Right renal cortex interstitium (tissue), 3 donors: ENCODE measurements around the gene TSPAN32. TPM values are rescaled to one million over a fixed set of nuclear protein-coding genes. Genes with fewer than 3 reads are reported as not detected.
"Not testable (repeated sequence)": the region's sequence is repeated elsewhere in the genome, so short reads cannot be mapped to it uniquely, and the experiment has no call there.

ENCODE experiments used
- DNase-seq, 3 donors: peaks; one replicate each; pipeline ENCODE4 v3.0.0-alpha.2; 2013; ENCODE audit warnings: low read depth in 3 of 3, low spot score in 2 of 3
- polyA plus RNA-seq, 3 donors: library from polyadenylated mRNA; unstranded; fragments of 120-200 nt; gene quantifications; one replicate each; pipeline ENCODE4 v1.2.1, GENCODE V29; 2013; ENCODE audit not compliant: insufficient read length in 3 of 3

Gene TSPAN32
- polyA plus RNA-seq, 3 donors: 1.9 to 2.3 (median 2.2) TPM

DNA sequence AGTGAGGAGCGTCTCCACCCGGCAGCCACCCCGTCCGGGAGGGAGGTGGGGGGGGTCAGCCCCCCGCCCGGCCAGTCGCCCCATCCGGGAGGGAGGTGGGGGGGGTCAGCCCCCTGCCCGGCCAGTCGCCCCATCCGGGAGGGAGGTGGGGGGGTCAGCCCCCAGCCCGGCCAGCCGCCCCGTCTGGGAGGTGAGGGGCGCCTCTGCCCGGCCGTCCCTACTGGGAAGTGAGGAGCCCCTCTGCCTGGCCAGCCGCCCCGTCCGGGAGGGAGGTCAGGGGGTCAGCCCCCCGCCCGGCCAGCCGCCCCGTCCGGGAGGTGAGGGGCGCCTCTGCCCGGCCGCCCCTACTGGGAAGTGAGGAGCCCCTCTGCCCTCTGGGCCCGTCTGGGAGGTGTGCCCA is 30.8 kb downstream of the TSPAN32 start:
- DNase-seq: not testable (repeated sequence)

DNA sequence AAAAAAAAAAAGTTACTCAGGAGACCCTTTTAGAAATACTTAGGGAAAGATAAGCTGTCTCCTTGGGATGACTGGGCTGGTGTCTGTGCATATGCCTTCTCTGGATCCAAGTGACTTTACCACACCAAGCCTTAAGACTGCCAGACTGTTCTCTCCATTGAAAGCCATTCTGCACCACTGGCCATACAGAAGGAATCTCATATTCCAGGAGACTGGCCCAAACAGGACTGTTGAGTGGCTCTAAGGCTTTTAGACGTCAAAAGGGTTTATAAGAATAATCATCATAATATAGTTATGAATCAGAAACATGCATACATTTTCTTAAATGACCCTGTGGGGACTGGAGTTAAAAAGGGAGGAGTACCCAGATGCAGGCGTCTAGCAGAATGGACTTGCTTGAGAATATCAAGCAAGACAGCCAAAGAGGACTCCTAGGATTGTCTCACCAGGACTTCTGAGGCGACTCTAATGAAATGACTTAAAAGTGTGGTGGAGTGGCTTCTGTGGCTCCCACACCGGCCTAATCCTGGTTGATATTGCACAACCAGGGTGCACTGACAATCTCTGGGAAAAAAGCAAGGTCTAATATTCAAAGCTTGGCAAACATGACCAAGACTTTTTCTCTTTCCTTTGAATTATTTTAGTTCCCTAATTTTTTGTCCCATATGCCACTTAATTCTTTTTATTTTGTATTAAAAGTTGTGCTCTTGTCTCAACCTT is 31.8 kb downstream of the TSPAN32 start:
- DNase-seq: not testable (repeated sequence)

DNA sequence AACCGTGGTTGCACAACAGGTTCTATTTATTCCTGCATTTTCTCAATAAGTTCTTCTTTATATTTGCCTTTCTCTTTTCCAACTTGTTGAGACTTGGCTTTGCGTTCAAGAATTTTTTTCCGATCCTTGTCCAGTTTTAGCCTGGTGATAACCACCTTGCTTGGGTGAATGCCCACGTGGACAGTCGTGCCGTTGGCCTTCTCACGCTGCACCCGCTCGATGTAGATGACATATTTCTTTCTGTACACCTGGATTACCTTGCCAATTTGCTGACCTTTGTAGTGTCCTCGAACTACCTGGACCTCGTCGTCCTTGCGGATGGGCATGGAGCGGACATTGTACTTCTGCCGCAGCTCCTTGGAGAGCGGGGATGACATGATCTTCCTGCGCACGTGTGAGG is 33.5 kb downstream of the TSPAN32 start:
- DNase-seq: not testable (repeated sequence)

DNA sequence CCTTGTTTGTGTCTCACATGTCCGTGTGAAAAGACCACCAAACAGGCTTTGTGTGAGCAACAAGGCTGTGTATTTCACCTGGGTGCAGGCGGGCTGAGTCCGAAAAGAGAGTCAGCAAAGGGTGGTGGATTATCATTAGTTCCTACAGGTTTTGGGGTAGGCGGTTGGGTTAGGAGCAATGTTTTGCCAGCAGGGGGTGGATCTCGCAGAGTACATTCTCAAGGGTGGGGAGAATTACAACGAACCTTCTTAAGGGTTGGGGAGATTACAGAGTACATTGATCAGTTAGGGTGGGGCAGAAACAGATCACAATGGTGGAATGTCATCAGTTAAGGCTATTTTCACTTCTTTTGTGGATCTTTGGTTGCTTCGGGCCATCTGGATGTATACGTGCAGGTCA is 36.9 kb downstream of the TSPAN32 start:
- not testable (repeated sequence) for DNase-seq

DNA sequence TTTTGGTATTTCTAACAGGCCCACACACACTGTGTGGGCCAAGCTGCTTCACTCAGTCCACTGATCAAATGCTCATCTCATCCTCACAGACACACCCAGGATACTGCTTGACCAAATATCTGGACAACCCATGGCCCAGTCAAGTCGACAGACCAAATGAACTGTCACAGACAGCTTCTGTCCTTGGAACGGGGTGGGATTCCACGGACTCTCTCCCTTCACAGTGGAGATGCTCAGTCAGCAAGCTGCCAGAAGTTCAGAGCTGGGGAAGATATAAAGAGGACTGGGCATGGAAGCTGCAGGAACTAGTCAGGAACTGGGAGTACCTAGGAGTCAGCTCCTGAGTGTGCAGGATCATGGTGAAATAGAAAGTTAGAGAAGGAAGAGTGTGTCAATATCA is 40.7 kb downstream of the TSPAN32 start:
- no peak for DNase-seq

DNA sequence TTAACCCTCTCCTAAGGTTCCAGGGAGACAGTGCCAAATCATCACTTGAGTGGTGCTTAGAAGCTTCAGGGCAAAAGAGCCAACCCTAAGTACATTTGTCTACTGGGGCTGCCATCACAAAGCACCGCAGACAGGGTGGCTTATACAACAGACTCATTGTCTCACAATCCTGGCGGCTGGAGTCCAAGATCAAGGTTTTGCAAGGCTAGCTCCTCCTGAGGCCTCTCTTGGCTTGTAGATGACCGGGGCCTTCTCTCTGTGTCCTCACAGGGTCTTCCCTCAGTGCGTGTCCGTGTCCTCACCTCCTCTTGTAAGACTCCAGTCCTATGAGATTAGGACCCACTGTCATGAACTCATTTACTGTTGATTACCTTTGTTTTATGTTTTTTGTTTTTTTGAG is 41.2 kb downstream of the TSPAN32 start:
- no peak for DNase-seq

DNA sequence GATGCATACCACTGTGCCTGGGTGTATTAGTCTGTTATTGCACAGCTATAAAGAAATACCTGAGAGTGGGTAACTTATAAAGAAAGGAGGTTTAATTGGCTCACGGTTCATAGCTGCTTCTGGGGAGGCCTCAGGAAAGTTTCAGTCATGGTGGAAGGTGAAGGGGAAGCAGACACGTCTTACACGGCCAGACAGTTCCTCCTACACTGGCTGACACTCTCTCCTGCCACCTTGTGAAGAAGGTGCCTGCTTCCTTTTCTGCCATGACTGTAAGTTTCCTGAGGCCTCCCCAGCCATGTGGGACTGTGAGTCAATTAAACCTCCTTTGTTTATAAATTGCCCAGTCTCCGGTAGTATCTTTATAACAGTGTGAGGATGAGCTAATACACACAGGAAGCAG is 41.7 kb downstream of the TSPAN32 start:
- DNase-seq: no peak

DNA sequence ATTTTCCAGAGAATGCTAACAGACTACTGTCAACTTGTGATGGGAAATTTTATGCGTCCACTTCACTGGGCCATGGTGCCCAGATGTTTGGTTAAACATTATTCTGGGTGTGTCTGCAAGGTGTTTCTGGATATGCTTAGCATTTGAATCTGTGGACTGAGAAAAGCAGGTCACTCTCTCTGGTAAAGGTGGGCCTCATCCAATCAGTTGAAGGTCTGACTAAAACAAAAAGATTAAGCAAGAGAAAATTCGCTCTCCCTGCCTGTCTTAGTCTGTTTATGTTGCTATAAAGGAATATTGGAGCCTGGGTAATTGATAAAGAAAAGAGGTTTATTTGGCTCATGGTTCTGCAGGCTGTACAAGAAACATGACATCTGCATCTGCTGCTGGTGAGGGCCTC is 43.2 kb downstream of the TSPAN32 start:
- no peak for DNase-seq

DNA sequence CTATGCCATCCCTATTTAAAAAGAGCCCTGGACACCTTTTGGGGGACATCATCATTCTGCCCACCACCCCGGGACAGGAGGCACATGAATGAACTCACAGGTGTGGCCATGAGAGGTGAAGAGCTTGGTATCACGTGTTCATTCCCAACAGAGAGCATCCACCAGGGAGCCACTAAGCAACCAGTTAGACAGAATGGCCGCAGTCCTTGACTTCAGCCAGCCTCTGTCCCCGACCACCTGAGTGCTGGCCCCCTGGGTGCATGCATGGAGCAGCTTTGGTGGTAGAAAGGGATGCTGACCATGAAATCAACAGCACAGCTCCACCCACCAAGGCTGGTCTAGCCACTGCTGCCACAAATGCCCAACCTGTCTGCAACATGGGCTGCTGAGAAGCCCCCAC is 44.2 kb downstream of the TSPAN32 start:
- no peak for DNase-seq

DNA sequence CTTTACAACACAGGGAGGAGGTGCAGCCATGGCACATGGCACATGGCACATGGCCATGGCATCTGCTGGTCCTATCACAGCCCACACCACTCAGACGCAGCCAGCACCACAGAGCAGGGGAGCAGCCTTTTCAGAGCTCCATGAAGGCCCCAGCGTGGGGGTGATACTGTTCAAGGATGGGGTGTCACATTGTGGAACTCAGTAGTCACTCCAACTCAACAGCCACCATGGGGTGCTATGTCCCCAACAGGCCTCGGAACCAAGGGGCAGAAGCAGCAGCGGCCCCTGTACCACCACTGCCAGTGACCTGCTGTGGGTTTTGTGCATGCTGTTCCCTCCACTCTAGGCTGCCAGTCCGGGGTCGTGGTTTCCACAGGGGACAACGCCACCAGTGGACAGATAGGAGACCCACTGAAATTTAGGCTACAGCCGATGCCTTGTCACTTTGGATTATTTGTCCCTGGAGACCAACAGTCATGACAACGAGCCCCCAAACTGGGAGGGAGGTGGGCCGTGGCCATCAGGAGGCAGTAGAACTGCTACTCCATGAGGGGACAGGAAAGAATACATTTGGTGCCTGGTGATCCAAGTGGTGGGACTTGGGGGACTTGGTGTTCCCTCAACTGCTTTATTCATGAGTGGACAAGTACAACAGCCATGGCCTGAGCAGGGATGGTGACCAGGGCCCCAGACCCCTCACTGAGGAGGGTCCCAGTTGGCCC is 44.9 kb downstream of the TSPAN32 start:
- DNase-seq: no peak

DNA sequence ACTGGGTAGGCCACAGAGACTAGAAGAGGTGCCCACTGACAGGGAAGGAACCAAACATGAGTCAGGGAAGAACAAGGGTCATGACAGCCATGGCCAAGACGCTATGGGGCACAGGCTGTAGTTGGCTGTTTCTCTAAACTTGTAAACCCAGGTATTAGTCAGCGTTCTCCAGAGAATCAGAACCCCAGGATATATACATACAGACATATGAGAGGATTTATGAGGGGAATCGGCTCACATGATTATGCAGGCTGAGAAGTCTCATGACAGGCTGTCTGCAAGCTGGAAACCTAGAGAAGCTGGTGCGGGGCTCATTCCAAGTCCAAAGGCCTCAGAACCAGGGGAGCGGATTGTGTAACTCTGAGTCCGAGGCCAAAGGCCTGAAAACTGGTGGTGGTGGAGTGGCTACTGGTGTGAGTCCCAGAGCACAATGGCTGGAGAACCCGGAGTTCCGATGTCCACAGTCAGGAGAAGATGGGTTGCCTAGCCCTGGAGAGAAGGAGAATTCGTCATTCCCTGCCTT is 45.6 kb downstream of the TSPAN32 start:
- no peak for DNase-seq

DNA sequence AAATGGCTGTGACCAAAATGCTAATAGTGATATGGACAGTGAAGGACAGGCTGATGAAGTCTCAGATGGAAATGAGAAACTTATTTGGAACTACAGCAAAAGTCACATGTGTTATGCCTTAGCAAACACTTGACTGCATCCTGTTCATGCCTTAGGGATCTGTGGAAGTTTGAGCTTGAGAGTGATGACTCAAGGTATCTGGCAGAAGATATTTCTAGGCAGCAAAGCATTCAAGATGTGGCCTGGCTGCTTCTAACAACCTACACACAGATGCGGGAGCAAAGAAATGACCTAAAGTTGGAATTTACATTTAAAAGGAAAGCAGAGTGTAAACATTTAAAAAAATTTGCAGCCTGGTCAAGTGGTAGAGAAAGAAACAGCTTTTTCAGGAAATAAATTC is 47.2 kb downstream of the TSPAN32 start:
- DNase-seq: no peak

DNA sequence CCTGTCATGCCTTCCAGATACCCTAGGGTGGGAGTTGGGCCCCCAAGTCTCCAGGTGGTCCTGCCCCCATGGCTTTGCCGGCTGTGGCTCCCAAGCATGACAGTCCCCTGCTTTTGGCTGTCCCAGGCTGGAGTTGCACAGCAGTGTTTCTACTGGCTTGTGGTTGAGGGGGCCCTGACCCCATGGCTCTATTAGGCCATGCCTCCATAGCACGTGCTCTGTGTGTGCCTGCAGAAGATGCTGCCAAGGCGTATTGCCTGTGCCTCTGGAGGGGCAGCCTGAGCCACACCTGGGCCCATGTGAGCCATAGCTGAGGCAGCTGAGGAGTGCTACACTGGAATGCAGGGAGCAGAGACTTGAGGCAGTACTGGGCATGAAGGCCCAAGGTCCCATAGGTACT is 49.9 kb downstream of the TSPAN32 start:
- DNase-seq: no peak

DNA sequence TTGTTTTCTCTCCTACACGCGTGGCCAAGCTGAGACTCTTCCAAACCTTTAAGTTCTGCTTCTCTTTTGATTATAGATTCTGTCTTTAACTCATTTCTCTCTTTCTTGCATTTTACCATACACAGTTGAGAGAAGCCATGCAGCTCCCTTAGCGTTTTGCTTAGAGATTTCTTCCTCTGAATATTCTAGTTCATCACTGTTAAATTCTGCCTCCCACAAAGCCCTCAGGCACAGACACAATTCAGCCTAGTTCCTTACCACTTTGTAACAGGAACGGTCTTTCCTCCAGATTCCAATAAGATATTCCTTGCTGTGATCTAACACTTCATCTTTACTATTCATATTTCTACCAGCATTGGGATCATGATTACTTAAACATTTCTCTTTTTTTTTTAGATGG is 50.6 kb downstream of the TSPAN32 start:
- DNase-seq: no peak

DNA sequence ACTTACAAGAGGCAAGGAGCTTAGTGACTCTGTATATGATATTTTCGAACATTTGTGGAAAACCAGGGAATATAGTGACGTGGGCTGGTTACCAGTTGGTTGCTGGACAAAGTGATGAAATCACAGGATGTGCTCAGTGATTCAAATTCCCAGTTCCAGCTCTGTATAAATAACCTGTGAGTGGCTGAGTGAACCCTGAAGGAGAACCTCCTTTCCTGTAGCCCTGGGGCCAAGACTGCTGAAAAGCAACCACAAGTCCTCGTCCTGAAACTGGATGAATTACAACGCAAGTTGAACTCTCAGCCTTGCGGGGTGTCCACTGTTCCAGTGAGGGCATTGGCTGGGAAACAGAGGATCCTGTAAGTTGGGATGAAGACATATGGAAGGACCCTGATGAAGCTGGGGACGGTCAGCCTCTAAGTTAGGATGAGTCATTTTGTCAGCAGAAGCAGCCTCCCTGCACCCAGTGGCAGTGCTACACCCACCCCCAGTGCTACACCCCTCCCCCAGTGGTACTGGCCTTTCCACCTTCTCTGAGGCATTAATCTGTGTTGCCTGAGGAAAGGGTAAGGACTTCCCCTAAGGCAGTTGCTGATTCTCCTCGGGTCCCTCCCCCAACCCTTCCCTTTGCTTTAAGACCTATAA is 53.3 kb downstream of the TSPAN32 start:
- DNase-seq: no peak

DNA sequence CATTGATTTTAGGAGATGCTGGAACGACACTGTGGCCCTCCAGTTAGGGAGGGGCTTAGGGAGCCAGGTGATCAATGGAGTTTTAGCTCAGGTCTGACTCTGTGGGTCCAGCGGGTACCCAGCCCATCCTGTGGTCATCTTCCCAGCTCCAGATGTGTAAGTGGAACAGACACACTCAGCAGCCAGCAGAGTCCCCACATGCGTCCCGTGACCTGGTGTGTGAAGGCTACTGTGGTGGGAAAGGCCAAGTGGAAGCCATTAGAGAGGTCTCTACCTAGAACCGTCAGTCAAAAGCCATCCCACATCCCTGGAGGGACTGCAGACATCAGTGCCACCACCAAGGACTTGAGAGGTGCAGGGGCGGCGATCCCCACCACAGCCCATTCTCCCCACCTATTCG is 55.4 kb downstream of the TSPAN32 start:
- no peak for DNase-seq

DNA sequence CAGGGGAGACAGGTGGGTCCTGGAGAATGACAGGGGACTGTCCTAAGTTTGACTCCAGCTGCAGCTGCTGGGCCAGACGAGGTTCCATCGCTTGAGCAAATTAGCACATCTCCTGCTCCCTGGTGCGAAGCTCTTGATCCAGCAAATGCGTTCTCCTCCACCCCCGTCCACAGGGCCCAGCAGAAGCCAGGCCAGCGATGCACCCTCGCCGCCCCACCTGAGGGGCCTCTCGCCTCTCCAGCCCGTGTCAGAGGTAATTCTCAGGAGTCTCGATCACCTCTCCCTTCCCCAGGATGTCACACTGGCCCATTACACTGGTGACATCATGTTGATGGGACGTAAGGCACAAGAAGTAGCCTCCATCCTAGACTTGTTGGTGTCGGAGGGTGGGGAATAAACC is 55.8 kb downstream of the TSPAN32 start:
- not testable (repeated sequence) for DNase-seq

DNA sequence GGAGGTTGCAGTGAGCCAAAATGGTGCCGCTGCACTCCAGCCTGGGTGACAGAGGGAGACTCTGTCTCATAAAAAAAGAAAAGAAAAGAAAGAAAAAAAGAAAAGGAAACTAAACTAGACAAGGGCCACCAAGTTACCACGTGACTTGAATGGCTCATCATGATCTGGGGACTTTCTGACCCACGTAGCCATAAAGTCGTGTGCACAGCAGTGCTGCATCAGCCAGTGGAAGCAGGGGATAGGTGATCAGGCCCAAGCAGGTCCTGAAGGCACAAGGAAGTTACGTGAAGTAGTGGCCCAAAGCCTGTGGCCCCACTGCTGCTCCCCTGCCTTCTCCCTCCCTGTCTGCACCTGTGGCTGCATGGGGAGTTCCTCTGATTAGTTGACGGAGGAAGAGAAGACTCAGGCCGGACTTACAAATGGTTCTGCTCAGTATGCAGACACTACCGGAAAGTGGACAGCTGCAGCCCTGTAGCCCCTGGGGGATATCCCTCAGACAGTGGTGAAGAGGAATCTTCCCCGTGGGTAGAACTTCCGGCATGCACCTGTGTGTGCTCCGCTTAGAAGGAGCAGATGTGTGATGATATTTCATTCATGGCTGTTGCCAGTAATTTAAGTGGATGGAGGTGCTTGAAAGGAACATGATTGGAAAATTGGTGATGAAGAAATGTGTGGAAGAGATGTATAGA is 57.1 kb downstream of the TSPAN32 start:
- DNase-seq: no peak

DNA sequence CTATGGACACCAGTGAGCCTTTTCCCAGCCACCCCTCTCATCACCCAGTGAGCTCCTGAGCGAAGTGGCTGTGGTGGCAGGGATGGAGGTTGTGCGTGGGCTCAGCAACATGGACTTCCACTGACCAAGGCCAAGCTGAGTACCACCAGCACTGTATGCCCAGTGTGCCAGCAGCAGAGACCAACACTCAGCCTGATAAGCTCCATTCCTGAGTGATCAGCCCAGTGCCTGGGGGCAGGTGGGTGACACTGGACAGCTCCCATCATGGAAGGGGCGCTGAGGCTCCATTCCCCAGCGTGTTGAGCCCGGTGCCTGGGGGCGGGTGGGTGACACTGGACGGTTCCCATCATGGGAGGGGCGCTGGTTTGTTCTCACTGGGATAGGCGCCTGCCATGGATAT is 57.7 kb downstream of the TSPAN32 start:
- DNase-seq: no peak

DNA sequence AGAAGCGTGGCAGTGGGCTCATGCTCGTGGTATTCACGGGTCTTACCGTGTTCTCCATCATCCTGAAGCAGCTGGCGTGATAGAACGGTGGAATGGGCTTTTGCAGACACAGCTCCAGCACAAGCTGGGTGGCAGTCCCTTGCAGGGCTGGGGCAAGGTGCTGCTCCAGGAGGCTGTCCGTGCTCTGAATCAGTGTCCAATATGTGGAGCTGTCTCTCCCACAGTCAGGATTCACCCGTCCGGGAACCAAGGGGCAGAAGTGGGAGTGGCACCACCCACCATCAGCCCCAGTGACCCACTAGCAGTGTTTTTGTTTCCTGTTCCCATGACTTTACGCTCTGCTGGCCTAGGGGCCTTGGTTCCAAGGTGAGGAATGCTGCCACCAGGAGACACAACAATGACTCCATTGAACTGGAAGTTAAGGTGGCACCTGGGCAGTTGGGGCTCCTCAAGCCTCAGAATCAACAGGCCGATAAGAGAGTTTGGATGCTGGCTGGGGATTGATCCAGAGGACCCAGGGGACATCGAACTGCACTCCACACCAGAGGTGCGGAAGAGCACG is 58.3 kb downstream of the TSPAN32 start:
- no peak for DNase-seq

DNA sequence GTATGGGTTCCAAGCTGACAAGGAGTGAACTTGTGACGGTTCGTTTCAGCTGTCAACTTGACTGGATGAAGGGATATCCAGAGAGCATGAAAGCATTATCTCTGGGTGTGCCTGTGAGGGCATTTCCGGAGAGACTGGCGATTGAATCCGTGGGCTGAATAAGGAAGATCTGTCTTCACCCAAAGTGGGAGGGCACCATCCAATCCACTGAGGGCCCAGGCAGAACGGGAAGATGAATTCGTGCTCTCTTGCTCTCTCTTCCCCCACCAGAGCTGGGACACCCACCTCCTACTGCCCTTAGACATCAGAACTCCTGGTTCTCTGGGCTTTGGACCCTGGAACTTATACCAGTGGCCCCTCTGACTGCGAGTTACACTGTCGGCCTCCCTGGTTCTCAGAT is 59.8 kb downstream of the TSPAN32 start:
- DNase-seq: no peak
